ENCODE data around the gene ABTB2.

The ABTB2 gene

DNA sequence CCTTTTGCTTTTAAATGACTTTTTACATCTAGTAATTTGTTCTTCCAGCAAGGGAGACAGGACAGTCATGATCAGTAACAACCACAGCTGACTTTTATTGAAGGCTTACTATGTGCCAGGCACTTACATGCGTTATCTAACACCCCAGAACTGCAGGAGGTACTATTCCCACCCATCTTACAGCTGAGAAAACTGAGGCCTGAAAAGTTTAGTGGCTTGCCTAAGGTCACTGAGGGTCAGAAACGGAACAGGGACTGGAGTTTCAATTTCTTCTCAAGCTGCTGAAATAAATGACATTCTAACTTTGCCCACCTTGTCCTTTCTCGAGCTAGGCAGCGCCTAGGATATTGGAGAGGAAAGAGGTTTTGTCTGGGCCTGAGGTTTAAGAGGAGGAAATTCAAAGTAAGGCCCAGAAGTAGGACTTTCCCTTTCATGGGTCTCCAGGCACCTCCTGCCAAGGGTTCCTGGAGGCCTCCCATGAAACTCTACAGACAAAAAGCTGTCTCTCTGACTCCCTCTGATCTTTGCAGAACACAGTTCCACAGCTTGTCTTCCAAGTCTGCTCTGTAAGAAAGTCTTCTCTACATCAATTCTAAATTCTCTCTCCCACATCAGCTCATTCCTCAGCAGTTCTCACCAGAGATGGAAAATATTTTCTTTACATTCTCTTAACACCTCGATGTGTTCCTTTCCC lies 150.2 kb downstream of the ABTB2 start:
- no peak for DNase-seq (ENCODE audit: low read depth, low spot score)
- no peak overlapping the region for H3K4me3 ChIP-seq (ENCODE audit: low read length)

DNA sequence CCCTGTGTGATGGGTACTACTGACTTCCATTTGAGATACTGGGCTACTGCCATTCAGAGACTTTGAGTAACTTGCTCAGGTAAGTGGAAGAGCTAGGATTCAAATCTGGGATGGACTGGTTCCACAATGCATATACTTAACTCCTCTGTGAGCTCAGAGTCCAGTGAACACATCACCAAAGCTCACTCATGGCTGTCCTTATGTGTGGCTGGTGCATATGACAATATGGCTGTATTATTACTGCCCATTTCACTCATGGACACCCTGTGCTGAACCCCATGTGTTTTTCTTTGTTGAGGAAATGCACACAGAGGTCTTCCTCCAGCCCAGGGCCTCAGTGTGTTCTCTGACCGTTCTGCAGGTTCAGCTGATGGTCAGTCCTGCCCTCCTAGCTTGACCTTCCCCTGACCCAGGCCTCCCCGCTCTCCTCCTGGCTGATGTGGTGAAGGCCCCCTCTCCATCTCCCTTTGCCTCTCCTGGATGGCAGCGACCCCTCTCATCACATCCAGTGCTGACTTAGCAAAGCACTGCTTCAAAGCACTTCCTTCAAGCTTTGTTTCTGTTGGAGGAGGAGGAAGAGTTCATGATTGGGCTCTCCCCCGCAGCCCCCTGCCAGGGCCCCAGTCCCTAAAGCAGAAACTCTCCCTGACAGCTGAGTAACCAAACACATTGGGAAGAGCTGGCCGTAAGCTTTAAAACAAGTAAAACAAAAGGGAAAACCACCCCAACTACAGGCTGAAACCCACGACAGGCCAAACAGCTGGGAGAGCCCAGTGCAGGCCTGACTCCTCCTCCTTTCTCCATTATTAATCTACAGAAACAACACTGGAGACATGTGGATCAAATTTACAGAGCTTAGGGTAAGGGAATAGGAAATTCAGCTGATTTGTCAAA lies 151.2 kb downstream of the ABTB2 start:
- no peak overlapping the region for H3K4me3 ChIP-seq (ENCODE audit: low read length)
- DNase-seq (ENCODE audit: low read depth, low spot score) = no peak

DNA sequence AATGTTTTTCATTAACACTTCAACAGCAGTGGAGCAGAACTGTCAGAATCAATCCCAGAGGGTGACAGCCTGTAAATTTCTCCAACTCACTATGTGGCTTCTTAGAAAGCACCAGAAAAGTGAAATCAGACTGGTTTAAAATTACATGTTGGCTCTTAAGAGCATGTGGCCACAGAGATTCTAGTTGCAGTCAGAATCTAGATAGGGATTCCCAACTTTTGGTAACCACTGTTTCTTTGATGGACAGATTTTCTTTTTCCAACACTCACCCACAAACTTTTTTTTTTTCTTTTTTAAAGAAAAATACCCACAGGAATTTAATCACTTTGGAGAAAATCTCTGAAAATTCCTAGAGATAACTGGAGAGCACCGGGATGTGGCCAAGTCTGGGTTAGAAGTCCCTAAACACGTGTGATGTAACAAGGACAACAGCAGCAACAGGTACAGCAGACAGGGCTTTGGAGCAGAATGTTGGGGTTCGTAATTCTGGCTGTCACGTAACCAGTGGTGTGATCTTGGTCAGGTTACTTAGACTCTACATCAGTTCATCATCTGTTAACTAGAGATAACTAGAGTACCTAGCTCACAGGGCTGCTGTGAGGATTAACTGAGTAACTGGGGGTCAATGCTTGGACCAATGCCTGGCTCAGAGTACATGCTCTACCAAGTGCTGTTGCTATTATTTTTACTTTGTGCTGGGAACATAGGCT lies 152.3 kb downstream of the ABTB2 start:
- no peak for DNase-seq (ENCODE audit: low read depth, low spot score)

DNA sequence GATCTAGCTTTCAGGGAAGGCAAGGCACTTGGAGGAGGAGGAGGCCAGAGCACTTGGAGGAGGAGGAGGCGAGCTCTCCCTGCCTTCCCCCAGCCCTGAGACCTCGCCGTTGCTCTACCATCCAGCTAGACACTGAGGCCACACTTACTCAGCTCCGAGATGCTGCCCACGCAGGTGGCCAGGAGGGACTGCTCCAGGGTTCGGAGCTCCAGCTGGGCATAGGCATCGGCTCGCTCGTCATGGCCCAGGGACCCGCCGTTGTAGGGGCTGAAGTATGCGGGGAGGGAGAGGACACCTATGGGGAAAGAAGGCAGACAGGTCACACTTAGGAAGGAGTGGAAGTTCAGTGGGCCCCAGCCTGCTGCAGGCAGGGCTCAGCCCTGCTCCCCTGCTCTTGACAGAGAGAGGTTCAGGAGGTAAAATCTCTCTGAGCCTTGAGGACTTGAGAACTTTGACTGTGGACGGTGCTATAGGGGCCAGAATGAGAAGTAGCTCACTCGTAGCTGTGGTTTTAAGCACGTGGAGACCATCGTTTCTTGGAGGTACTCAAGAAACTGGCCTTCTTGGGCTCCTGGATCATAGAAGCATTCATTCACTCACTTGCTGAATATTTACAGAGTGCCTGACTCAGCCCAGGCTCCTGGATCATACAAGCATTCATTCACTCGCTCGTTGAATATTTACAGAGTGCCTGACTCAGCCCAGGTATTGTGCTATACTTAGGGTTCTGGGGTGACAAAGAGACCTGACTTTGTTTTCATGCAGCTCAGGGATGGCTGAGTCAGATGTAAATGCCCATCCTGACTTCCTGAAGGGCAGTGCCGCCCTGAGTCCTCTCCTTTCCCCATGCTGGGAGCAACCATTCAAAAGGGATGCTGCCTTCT lies 153.2 kb downstream of the ABTB2 start:
- no peak for DNase-seq (ENCODE audit: low read depth, low spot score)
- H3K4me3 ChIP-seq (ENCODE audit: low read length) = no peak overlapping the region

More for the DNA sequence above, 152.3 kb downstream of the ABTB2 start:
- no peak overlapping the region for H3K4me3 ChIP-seq (ENCODE audit: low read length)

DNA sequence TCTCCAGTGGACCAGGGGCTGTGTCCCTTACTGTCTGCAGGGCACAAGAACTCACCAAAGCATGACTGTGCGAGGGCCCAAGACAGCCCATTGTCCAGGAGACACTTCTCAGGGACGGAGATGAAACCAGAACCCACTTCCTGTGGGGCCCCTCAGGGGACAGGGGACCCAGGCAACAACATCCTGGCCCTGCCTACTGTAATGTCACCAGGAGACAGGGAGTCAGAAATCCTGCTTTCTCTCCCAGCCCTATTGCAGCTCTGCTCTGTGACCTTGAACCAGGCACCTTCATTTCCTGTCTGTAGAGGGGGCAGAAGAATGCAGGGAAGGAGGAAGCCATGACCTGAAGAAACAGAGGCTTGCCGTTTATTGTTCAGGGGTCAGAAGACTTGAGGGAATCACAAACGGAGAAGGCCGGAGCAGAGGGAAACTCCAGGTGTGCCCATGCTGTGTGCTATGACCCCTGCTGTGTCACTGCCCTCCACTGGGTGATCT lies 154.4 kb downstream of the ABTB2 start:
- peak; percentile 22 for DNase-seq (ENCODE audit: low read depth, low spot score)
- no peak overlapping the region for H3K4me3 ChIP-seq (ENCODE audit: low read length)

DNA sequence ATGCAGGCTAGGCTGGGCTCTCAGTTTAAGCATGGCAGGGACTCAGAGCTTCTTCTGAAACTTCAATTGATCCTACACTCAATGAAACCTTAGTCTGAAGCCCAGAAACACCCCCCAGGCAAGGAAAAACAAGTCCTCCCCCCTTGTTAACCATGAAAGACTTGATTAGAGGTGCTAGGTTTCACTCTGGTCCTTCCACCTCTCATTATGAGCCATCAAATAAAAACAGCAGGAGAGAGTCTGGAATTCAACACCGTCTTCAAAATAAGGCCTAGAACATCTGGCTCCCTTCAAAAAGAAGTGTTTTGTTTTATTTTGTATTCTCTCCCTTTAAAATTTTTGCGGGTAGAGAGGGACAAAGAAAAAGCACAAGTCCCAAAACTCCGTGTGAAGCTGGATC lies 156.7 kb downstream of the ABTB2 start:
- DNase-seq (ENCODE audit: low read depth, low spot score) = no peak
- H3K4me3 ChIP-seq (ENCODE audit: low read length) = no peak overlapping the region

DNA sequence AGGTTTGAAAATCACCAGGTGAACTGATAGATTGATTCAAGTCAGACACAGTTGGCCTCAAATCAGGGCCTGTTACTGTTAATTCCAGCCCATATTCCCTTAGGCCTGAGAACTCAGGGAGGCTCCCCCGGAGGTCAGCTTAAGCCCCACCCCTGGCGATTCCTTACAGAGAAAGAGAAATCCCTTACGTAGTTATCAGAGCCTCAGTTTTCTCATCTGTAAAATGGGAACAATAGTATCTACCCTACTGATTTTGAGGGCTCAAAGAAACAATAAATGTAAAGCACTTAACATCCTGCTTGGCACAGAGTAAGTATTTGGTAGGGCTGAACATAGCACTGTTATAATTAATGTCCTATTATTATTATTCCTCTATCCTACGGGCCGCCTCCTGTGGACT lies 158.3 kb downstream of the ABTB2 start:
- no peak overlapping the region for H3K4me3 ChIP-seq (ENCODE audit: low read length)
- no peak for DNase-seq (ENCODE audit: low read depth, low spot score)

DNA sequence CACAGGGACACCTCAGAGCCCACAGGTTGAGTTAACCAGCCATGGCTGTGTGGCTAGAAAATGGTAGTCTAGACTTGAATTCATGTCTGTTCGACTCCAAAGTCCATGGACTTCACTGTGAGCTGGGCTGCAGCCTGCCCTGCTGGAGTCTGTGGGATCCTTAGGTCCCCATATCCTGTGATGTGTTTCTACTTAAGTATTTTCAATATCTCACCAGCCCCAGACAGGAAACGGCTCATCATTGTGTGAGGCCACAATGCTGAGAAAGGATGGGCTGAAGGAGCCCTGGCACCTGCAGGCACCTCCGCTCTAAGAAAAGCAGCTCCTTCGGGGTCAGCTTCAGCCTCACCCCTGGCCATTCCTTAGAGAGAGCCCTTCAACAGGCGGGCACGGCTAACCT lies 159.3 kb downstream of the ABTB2 start:
- H3K4me3 ChIP-seq (ENCODE audit: low read length) = no peak overlapping the region

DNA sequence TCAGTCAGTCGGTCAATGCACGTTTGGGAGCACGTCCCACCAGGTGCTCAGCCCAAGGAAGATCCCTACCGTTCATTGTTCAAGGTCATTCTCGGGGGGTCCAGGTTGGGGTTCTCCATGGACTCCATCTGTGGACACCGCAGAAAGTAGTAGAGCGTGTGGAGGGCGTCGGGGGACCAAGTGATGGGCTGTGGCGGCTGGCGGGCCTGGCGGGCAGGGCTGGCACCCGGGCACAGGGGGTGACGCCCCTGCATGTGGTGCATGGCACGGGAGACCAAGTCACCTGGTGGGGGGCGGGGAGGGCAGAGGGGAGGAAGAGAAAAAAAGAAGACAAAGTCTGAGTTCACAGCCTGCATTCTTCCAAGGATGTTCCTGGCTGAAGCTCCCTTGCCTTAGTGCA lies 160.6 kb downstream of the ABTB2 start:
- no peak overlapping the region for H3K4me3 ChIP-seq (ENCODE audit: low read length)
- no peak for DNase-seq (ENCODE audit: low read depth, low spot score)

More for the DNA sequence above, 159.3 kb downstream of the ABTB2 start:
- peak; percentile 32 for DNase-seq (ENCODE audit: low read depth, low spot score)

DNA sequence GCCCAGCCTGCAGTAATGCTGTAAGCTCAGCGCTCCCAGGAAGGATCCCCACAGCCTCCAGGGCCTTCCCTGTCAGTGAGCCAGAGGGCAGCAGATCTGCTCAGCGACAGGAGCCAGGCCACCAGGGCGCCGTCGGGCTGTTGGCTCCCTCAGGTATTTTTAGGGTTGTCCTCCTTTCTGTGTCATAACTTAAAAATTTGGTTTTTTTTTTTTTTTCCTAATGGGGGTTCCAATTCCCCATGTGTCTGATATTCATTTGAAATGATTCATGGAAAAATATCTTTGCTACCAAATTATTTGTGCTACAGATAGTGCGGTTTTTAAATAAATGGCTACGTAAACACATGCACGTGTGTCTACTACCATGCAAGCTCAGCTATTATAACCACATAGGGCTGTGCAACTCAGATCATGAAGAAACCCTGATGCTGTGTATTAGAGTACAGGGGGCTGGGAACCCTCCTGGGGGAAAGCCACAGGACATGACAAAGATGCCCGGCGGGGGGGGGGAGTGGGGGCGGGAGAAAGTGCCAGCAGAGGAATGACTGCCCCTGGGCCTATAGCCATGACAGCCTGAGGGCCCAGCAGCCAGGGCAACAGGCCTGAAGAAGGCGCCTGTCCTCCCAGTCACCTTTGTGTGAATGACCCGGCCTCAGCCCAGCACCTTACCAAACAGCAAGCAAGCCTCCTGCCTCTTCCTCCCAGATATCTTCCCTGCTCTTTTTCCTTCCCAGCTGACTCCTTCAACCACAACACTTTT lies 163.1 kb downstream of the ABTB2 start:
- no peak for DNase-seq (ENCODE audit: low read depth, low spot score)

DNA sequence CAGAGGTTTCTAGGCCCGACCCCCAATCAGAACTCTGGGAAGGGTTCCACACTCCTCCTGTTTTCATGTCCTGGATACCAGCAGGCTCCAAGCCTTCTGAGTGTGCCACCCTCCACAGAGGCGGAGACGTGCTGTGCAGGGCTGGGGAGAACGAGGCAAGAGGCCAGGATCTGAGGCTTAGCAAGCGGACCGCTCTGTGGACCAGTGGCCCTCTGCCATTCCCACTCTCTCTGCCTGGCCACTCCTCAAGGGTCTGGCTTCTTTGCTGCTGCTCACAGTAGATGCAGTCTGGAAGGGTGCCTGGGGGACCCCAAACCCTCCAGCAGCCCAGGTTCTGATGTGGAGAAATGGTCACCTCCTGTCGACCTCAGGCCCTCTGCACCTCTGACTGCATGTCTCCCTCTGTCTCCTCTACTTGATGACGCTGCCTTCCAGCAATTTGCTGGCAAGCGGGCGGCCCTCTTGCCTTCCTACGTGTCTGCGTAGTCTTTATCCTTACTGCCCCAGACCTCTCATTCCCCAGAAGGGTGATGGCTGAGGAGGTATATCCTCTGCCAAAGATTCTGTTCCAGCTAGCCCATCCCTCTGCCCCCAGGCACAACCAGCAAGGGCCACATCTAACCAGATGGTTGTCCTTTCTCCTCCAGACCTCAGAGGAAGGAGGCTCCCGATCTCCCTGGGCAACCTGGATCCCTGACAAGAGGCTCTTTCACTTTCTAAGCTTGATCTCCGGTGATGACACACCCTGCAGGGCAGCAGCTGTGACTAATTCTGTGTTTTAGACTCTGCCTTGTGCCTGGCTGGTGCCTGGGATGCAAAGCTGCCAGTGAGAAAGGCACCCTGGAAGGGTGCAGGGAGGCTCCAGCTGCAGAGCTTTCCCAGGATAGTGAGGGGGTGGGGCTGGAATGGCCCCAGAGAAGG lies 165.1 kb downstream of the ABTB2 start:
- no peak overlapping the region for H3K4me3 ChIP-seq (ENCODE audit: low read length)
- DNase-seq (ENCODE audit: low read depth, low spot score) = no peak

More for the DNA sequence above, 163.1 kb downstream of the ABTB2 start:
- no peak overlapping the region for H3K4me3 ChIP-seq (ENCODE audit: low read length)

DNA sequence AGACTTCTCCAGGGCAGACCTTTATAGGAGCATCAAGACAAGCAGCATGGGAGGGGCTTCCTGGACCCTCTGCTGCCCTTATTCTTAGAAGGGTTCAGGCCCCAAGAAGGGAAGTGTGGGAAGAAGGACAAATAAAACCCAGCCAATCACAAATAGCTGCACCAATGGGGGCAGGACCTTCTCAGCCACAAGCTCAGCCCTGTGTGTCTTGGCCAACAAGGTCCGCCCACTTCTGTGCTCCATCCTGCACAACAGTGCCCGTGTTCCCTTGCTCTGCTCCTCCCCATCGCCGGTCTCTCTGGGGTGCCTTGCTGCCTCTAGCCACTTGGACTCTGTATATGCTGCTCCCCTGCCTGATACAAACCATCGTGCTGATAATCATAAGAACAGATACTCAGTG lies 166.2 kb downstream of the ABTB2 start:
- H3K4me3 ChIP-seq (ENCODE audit: low read length) = no peak overlapping the region
- peak; percentile 17 for DNase-seq (ENCODE audit: low read depth, low spot score)

DNA sequence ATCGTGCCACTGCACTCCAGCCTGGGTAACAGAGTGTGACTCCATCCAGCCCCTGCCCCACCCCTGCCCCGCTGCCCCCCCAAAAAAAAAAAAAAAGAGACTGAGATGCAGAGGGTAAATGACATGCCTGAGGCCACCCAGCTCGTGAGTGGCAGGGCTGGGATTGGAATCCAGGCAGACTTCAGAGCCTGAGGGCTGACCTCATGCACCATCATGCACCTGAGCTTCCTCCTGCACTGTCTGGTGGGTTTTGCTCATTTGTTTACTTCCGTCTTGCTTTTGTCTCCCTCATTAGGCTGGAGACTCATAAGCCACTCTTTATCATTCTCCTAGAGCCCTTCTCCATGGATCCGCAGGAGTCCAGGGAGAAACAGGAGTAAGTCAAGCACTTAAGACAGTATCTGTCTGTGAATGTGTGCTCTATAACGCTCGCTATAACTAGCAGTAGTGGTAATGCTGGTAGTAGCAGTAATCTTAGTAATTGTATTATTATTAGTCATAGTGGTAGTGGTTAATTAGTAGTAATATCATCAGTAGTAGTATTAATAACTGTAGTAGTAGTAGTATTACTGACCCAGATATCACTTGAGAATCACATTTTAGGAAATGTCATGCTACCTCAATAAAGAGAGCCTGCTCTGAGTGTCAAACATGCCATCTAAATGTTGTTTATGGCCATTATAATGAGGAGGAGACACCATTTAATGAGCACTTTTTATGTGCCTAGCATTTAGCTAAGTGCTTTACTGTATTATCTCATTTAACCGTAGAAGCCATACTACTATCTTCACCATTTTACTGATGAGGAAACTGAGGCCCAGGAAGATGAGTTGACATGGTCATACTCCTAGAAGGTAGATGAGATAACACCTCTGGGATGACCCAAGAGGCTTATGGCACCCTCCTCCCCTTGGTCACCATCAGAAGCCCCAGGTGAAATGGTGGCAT lies 167.3 kb downstream of the ABTB2 start:
- no peak overlapping the region for H3K4me3 ChIP-seq (ENCODE audit: low read length)
- DNase-seq (ENCODE audit: low read depth, low spot score) = no peak

DNA sequence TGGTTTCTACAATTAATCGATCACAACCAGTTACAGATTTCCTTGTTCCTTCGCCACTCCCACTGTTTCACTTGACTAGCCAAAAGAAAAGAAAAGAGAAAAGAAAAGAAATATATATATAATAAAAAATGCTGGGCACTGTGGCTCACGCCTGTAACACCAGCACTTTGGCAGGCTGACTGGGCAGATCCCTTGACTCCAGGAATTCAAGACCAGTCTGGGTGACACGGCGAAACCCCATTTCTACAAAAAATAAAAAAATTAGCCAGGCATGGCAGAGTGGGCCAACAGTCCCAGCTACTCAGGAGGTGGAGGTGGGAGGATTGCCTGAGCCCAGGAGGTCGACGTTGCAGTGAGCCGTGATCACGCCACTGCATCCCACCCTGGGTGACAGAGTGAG lies 168.6 kb downstream of the ABTB2 start:
- H3K4me3 ChIP-seq (ENCODE audit: low read length) = no peak overlapping the region
- no peak for DNase-seq (ENCODE audit: low read depth, low spot score)

DNA sequence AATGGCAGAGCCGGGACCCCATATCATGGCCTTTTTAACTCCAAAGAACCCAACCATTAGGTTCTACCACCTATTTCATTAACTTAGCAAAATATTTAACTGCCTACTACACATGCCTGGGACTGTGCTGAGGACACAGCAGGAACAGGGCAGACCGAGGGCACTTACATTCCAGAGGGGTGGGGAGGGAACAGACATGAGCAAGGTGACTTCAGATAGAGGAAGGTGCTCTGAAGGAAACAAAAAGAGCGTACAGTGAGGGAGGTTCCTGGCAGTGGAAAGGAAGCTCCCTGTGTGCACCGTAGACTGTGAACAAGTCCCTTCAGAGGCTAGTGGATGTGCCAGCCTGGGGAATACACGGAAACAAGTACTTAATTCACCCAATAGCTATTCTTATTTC lies 169.6 kb downstream of the ABTB2 start:
- DNase-seq (ENCODE audit: low read depth, low spot score) = no peak
- no peak overlapping the region for H3K4me3 ChIP-seq (ENCODE audit: low read length)

Data from Jurkat, Clone E6-1 (cell line).